A673 (cell line): ENCODE data around the gene DCLK1.

Experiments used
- EZH2 ChIP-seq: fragments of 200-600 bp; sonication (generic); IDR thresholded peaks from 2 replicates; pipeline ENCODE4 v1.6.1; 2017; ENCODE audit warnings: borderline replicate concordance, low read depth, mild to moderate bottlenecking, mixed read lengths, antibody characterized with exemption, low read length; ENCODE audit not compliant: poor library complexity, severe bottlenecking
- TF ChIP-seq, protein P1 (sequence below): fragments of 300-800, 200-600 bp; sonication (generic); conservative IDR thresholded peaks from 2 replicates; pipeline ENCODE4 v1.5.1; 2017; ENCODE audit warnings: low read depth, mild to moderate bottlenecking, antibody characterized with exemption, low read length, moderate library complexity, mixed read lengths

DNA sequence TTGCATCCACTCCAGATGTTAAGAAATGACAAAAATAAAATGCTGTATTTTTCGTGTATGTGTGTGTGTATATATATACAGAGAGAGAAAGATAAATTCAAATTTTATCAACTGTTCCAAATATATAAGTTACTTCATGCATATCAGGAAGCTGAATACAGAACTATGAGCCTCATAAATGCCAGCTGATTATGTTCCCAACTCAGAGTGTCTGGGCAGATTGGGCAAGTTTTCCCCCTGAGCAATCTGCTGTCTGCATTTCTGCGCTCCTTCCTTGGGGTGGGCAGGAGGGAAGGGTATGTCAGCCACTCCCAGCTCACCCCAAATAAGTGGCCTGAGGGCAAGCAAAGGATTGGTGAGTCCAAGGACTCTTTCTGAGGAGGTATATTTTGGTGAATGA, 154.1 kb downstream of the DCLK1 start:
- TF ChIP-seq, protein P1, sequence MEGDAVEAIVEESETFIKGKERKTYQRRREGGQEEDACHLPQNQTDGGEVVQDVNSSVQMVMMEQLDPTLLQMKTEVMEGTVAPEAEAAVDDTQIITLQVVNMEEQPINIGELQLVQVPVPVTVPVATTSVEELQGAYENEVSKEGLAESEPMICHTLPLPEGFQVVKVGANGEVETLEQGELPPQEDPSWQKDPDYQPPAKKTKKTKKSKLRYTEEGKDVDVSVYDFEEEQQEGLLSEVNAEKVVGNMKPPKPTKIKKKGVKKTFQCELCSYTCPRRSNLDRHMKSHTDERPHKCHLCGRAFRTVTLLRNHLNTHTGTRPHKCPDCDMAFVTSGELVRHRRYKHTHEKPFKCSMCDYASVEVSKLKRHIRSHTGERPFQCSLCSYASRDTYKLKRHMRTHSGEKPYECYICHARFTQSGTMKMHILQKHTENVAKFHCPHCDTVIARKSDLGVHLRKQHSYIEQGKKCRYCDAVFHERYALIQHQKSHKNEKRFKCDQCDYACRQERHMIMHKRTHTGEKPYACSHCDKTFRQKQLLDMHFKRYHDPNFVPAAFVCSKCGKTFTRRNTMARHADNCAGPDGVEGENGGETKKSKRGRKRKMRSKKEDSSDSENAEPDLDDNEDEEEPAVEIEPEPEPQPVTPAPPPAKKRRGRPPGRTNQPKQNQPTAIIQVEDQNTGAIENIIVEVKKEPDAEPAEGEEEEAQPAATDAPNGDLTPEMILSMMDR = no peak
- no peak for TF ChIP-seq EZH2
